Measurements from ENCODE around the gene RIPPLY3.

- TF ChIP-seq, protein P1, sequence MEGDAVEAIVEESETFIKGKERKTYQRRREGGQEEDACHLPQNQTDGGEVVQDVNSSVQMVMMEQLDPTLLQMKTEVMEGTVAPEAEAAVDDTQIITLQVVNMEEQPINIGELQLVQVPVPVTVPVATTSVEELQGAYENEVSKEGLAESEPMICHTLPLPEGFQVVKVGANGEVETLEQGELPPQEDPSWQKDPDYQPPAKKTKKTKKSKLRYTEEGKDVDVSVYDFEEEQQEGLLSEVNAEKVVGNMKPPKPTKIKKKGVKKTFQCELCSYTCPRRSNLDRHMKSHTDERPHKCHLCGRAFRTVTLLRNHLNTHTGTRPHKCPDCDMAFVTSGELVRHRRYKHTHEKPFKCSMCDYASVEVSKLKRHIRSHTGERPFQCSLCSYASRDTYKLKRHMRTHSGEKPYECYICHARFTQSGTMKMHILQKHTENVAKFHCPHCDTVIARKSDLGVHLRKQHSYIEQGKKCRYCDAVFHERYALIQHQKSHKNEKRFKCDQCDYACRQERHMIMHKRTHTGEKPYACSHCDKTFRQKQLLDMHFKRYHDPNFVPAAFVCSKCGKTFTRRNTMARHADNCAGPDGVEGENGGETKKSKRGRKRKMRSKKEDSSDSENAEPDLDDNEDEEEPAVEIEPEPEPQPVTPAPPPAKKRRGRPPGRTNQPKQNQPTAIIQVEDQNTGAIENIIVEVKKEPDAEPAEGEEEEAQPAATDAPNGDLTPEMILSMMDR (IDR thresholded peaks at IDR 0.05), result no peak
- TF ChIP-seq POLR2A (IDR thresholded peaks at IDR 0.05) (no peak), EP300 (IDR thresholded peaks at IDR 0.05) (no peak)
Observed at GRCh38 chr21:36962098-36962780, 44.3 kb upstream of the RIPPLY3 start.
